HG03469 (cell line): Measurements from ENCODE around the gene ENDOV.

Source experiments
- ATAC-seq: cut with Tn5 transposase; IDR thresholded peaks from one replicate; pipeline ENCODE4 v1.9.1; 2021; ENCODE audit warnings: mild to moderate bottlenecking, moderate library complexity, moderate number of reproducible peaks; ENCODE audit not compliant: unreplicated experiment

The ENDOV gene

GRCh38 chr17:80430446-80431245 is 15.7 kb downstream of the ENDOV start:
- ATAC-seq: no peak

DNA sequence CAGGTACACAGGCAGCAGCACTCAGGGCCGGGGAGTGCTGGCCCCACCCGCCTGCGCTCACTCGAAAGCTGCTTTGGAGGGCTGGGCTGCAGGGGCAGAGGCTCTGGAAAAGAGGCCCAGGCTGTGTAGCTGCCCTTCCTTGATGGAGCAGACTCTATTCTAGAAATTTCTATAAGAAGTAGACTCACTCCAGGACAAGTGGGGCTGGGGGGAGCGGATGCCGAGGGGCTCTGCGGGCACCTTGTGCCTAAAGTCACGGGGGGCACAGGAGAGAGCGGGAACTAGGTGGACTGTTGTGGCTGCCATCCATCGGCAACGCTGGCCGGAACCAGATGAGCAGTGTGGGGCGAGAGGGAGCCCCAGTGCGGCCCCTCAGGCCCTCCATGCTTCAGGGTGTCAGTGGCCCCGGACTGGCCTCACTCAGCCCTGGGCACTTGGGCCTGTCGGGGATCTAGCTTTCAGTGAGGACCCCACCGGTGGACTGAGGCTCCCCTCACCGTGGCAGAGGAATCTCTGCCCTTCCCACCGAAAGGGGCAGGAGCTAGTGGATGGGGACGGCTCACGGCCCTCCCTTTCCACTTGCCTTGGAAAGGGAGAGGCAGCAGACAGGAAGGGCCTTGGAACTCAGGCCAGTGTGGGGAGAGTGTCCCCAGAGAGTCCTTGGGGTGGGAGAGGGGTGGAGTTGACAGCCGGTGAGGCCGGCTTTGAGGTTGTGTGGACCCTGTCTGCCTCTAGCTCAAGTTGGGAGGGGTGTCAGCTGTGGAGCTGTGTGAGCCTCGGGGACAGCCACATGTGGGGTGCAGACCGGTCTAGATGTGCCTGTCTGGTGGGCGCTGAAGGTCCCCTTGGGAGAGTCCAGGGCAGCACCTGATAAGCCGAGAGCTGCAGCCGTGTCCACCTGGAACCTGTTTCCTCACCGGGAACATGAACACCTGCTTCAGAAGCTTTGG is 16.6 kb downstream of the ENDOV start:
- no peak for ATAC-seq

- no peak for ATAC-seq
Measured at GRCh38 chr17:80432350-80432955, 17.5 kb downstream of the ENDOV start.

GRCh38 chr17:80432961-80433550 is 18.1 kb downstream of the ENDOV start:
- no peak for ATAC-seq

DNA sequence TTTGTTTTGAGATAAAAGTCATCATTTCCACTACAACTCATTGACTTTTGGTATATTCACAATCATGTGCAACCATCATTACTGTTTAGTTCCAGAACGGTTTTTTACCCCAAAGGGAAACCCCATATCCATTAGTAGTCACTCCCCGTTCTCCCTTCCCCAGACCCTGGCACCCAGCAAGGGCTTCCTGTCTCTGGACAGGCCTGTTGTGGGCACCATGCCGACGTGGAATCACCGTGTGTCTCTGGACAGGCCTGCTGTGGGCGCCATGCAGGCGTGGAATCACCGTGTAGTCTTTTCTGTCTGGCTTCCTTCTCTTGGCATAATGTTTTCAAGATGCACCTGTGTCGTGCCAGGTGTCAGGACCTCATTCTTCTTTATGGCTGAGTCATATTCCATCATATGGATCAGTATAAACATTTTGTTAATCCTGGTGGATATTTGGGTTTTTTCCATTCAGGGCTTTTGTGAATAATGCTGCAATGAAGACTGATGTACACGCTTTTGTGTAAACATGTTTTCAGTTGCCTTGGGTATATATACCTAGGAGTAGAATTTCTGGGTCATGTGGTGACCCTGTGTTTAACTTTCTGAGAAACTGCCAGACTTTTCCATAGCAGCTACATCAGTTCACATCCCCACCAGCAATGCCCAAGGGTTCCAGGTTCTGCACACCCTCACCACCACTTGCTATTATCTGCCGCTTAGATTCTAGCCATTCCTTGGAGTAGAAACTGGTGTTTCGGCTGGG is 19.1 kb downstream of the ENDOV start:
- ATAC-seq: no peak

- ATAC-seq: no peak
Measured at GRCh38 chr17:80437532-80437931, 22.6 kb downstream of the ENDOV start.

DNA sequence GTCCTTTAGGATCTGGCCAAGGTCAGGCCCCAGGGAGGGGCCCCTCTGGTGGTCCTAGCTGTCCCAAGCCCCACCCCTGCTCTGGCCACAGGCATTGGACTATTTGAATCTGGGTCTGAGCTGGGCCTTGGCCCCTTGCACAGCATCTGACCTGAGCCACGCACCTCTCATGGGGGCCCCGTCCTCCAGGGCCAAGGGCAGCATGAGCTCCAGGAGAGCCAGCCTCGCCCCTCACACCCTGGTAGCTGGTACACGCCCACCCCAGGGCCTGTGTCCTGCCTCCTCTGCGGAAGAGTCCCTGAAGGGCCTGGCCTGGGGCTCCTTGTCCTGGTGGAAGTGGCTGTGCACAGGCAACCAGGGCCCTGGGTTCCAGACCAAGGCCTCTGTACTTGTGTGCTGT is 23.8 kb downstream of the ENDOV start:
- ATAC-seq: no peak

DNA sequence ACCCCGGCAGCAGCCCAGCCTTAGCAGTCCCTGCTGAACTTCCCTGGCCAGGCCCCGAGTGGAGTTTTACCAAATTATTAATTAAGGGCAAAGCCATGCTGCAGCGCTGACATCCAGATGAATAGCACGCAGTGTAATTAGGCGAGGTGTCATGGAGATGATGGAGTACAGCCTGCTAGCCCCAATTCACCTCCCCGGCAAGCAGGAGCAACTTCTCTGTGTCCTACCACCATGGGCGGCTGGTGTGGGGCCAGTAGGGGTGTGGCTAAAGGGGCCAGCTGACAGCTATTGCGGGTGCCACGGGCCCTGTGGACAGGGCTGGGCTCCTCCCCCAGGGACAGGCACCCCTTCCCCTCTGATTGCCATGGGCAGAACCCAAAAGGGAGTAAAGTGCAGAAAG is 24.5 kb downstream of the ENDOV start:
- no peak for ATAC-seq

- ATAC-seq: no peak
Measured at GRCh38 chr17:80441133-80441578, 26.2 kb downstream of the ENDOV start.

- ATAC-seq: no peak
Measured at GRCh38 chr17:80441598-80442322, 26.8 kb downstream of the ENDOV start.

GRCh38 chr17:80442323-80442659 is 27.3 kb downstream of the ENDOV start:
- no peak for ATAC-seq

- ATAC-seq: no peak
Measured at GRCh38 chr17:80442764-80443163, 27.8 kb downstream of the ENDOV start.

DNA sequence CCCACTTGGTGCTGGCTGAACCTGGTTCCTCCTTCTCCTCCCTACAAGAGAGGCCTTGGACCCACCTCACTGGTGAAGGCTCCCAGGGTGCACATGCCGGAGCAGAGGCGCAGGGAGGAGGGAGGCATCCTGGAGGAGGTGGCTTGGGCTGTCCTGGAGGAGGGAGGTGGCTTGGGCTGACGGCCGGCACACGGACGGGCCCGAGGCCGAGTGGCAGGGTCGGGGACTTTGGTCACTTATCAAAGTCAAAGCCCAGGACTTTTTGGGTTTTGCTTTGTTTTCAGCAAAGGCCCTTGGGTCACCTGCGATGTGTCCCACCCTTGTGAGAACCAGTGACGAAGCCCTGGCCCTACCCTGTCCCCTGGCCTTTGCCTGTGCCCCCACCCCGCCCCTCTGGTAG is 28.5 kb downstream of the ENDOV start:
- ATAC-seq: no peak

GRCh38 chr17:80443916-80444643 is 29.1 kb downstream of the ENDOV start:
- no peak for ATAC-seq

GRCh38 chr17:80444644-80444979 is 29.6 kb downstream of the ENDOV start:
- no peak for ATAC-seq

DNA sequence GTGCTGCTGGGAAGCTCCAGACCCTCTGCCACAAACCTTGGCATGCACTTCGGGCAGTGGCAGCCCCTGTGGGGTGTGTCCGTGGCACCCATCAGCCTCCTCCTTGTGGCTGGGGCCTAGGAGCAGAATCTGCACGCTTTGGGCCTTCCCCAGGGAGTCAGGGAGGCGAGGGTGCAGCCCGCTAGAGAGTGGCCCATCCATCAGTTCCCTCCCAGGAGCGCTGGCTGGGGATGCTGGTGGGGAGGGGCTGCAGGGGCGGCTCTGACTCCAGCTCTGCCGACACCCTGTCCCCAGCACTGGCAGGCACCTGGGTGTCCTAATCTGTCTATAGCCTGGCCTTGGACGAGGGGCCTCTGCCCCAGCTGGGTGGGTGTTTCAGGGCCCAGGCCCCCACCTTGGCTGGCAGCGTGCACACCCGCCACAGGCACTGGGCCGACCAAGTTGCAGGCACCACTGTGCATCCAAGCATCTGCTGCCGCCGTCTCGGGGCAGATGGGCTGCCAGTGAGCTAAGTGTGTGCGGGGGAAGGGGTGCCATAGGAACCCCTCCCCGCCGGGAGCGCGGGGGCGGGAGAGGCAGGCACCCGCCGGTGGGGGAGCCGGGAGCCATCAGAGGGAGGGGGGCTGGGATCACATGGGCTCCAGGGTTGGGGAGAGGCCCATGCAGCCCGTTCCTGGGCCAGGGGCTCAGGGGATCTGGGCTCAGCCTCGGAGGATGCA is 30.2 kb downstream of the ENDOV start:
- ATAC-seq: no peak

GRCh38 chr17:80445726-80446110 is 30.8 kb downstream of the ENDOV start:
- ATAC-seq: no peak

GRCh38 chr17:80446645-80447405 is 31.9 kb downstream of the ENDOV start:
- no peak for ATAC-seq
